IMR-90 (cell line): ENCODE results near the gene TANGO6. TPM values are rescaled to one million over a fixed set of nuclear protein-coding genes. Genes with fewer than 3 reads are reported as not detected.

ENCODE experiments used
- ATAC-seq: fragments of 200-7000 bp; cut with Tn5 transposase; 2 replicates; pipeline ENCODE4 v1.9.1; 2020; ENCODE audit warnings: low read depth, mild to moderate bottlenecking, moderate library complexity
- BruUV-seq: library from RNA; stranded (reverse); fragments of 400-500 nt; replicated peaks from 2 replicates; lab custom pipeline; 2021; lab: Mats Ljungman, UMichigan
- CTCF ChIA-PET: fragments of 300-600 bp; formaldehyde crosslinking; extraction: SDS; loops from one replicate; lab custom pipeline; 2021; ENCODE audit warnings: antibody characterized with exemption; lab: Yijun Ruan, JAX
- POLR2A ChIA-PET: fragments of 300-600 bp; sonication (Branson Sonifier 250); formaldehyde crosslinking; loops from one replicate; lab custom pipeline; 2022; ENCODE audit warnings: antibody characterized with exemption; ENCODE audit not compliant: unreplicated experiment; lab: Charles Lee
- DNase-seq: peaks from one replicate; pipeline ENCODE4 v3.0.0; 2013
- H2AFZ ChIP-seq: replicated peaks from 2 replicates; pipeline ENCODE3; 2013; ENCODE audit warnings: low read length, mild to moderate bottlenecking; ENCODE audit not compliant: poor library complexity
- H2AK5ac ChIP-seq: 2 replicates; pipeline ENCODE4 v1.6.1; 2013; ENCODE audit warnings: low read depth, low read length, inconsistent platforms
- H2AK9ac ChIP-seq: replicated peaks from 2 replicates; pipeline ENCODE3; 2013; ENCODE audit warnings: mild to moderate bottlenecking, low read depth, low read length, moderate library complexity; ENCODE audit not compliant: poor library complexity
- H2BK120ac ChIP-seq: 2 replicates; pipeline ENCODE4 v1.6.1; 2013; ENCODE audit warnings: low read depth, low read length, inconsistent platforms
- H2BK15ac ChIP-seq: 3 replicates; pipeline ENCODE4 v1.6.1; 2013; ENCODE audit warnings: low read depth, low read length, inconsistent platforms
- H2BK20ac ChIP-seq: 2 replicates; pipeline ENCODE4 v1.6.1; 2013; ENCODE audit warnings: low read depth, mild to moderate bottlenecking, inconsistent platforms, low read length, moderate library complexity
- H2BK5ac ChIP-seq: 2 replicates; pipeline ENCODE4 v1.6.1; 2013; ENCODE audit warnings: mild to moderate bottlenecking, low read depth, low read length, inconsistent platforms; ENCODE audit not compliant: poor library complexity, severe bottlenecking
- H3K14ac ChIP-seq: replicated peaks from 2 replicates; pipeline ENCODE4 v1.6.1; 2013; ENCODE audit warnings: low read depth, low read length, inconsistent platforms
- H3K18ac ChIP-seq: 2 replicates; pipeline ENCODE4 v1.6.1; 2013; ENCODE audit warnings: low read depth, low read length, control low read depth
- H3K23ac ChIP-seq: 2 replicates; pipeline ENCODE4 v1.6.1; 2013; ENCODE audit warnings: low read depth, low read length, inconsistent platforms
- H3K27ac ChIP-seq: 2 replicates; pipeline ENCODE4 v1.5.1; 2013; ENCODE audit warnings: mild to moderate bottlenecking, control low read depth, low read length; ENCODE audit not compliant: insufficient read depth
- H3K27me3 ChIP-seq: 2 replicates; pipeline ENCODE4 v1.6.1; 2013; ENCODE audit warnings: low read length; ENCODE audit not compliant: control insufficient read depth, insufficient read depth
- H3K36me3 ChIP-seq: 2 replicates; pipeline ENCODE4 v1.6.1; 2013; ENCODE audit warnings: low read length, mixed read lengths; ENCODE audit not compliant: control insufficient read depth, insufficient read depth
- H3K4ac ChIP-seq: 2 replicates; pipeline ENCODE4 v1.6.1; 2013; ENCODE audit warnings: low read depth, low read length, inconsistent platforms
- H3K4me1 ChIP-seq: 2 replicates; pipeline ENCODE4 v1.6.1; 2013; ENCODE audit warnings: low read length, mixed read lengths; ENCODE audit not compliant: control insufficient read depth, insufficient read depth
- H3K4me2 ChIP-seq: 2 replicates; pipeline ENCODE4 v1.6.1; 2013; ENCODE audit warnings: low read depth, mild to moderate bottlenecking, control low read depth, low read length, moderate library complexity
- H3K4me3 ChIP-seq: 2 replicates; pipeline ENCODE4 v1.5.1; 2013; ENCODE audit warnings: low read depth, mild to moderate bottlenecking, control low read depth, low read length, moderate library complexity; ENCODE audit not compliant: insufficient read depth
- H3K56ac ChIP-seq: 2 replicates; pipeline ENCODE4 v1.6.1; 2013; ENCODE audit warnings: low read length, inconsistent platforms; ENCODE audit not compliant: insufficient read depth; ENCODE audit errors: extremely low read depth
- H3K79me1 ChIP-seq, 2 experiments: 2 replicates each; pipeline ENCODE4 v1.6.1; 2013; ENCODE audit warnings: low read length in 2 of 2, inconsistent platforms in 1 of 2, low read depth in 1 of 2
- H3K9ac ChIP-seq: 2 replicates; pipeline ENCODE4 v1.6.1; 2013; ENCODE audit warnings: low read depth, low read length, control low read depth
- H3K9me1 ChIP-seq: 2 replicates; pipeline ENCODE4 v1.6.1; 2013; ENCODE audit warnings: low read length, inconsistent platforms; ENCODE audit not compliant: insufficient read depth
- H3K9me3 ChIP-seq: 2 replicates; pipeline ENCODE4 v1.6.1; 2013; ENCODE audit warnings: low read length; ENCODE audit not compliant: control insufficient read depth, insufficient read depth
- H4K20me1 ChIP-seq: 2 replicates; pipeline ENCODE4 v1.6.1; 2013; ENCODE audit warnings: low read length, inconsistent platforms; ENCODE audit not compliant: insufficient read depth
- H4K5ac ChIP-seq: 2 replicates; pipeline ENCODE4 v1.6.1; 2013; ENCODE audit warnings: mild to moderate bottlenecking, low read depth, low read length, control low read depth
- H4K8ac ChIP-seq, 2 experiments: 2 replicates each; pipeline ENCODE4 v1.6.1; 2013; ENCODE audit warnings: low read depth in 2 of 2, low read length in 2 of 2, control low read depth in 1 of 2, inconsistent platforms in 1 of 2
- H4K91ac ChIP-seq: 2 replicates; pipeline ENCODE4 v1.6.1; 2013; ENCODE audit warnings: low read depth, low read length, inconsistent platforms; ENCODE audit not compliant: insufficient read depth
- BHLHE40 ChIP-seq: fragments of 150-350 bp; IDR thresholded peaks from 2 replicates; pipeline ENCODE4 v1.6.1; 2016; ENCODE audit warnings: mild to moderate bottlenecking, low read depth, low read length
- CHD1 ChIP-seq: IDR thresholded peaks from 2 replicates; pipeline ENCODE4 v1.6.1; 2012; ENCODE audit warnings: low read depth, low read length, improper control_type of control experiment
- WGBS, 2 experiments: methylation state at CpG; one replicate each; pipeline versions ENCODE4 v1.1.5 to v1.1.7; 2013; ENCODE audit warnings: missing lambda C conversion rate in 2 of 2; ENCODE audit not compliant: insufficient read length in 1 of 2; ENCODE audit errors: extremely low coverage in 2 of 2; 5-methylcytosine and 5-hydroxymethylcytosine counted together
- dilution Hi-C: fragments of 300-500 bp; cut with HindIII; formaldehyde crosslinking; loops from one replicate; pipeline ENCODE4 v1.14.3; 2018; ENCODE audit warnings: low sequenced_read_pairs; ENCODE audit not compliant: unreplicated experiment
- in situ Hi-C: fragments of 300-500 bp; cut with MboI; formaldehyde crosslinking; loops from 3 replicates; pipeline ENCODE4 v1.14.3; 2019; ENCODE audit warnings: low sequenced_read_pairs, inconsistent platforms, mixed read lengths
- intact Hi-C: fragments of 100-400 bp; cut with micrococcal nuclease; formaldehyde crosslinking; loops from 2 replicates; pipeline ENCODE4 v1.10.0; 2022
- polyA plus RNA-seq, 3 experiments: library from polyadenylated mRNA; depleted of rRNA; stranded (reverse); fragments of >200 nt; gene quantifications; 2 replicates each; pipeline ENCODE4 v1.2.3, GENCODE V29; 2012; ENCODE audit warnings: low replicate concordance in 1 of 3
- total RNA-seq: library from RNA; depleted of rRNA; stranded (reverse); fragments of >200 nt; gene quantifications from 2 replicates; pipeline ENCODE4 v1.2.3, GENCODE V29; 2012
- TF ChIP-seq, protein P1 (sequence below): fragments of 150-350 bp; IDR thresholded peaks from 2 replicates; pipeline ENCODE4 v1.6.1; 2017; ENCODE audit warnings: mild to moderate bottlenecking, antibody characterized with exemption, low read length, low read depth

The TANGO6 gene
- total and polyA plus RNA-seq, 2 of the 4 experiments (the other 2 are of a cell fraction), result 6.7 to 22.4 TPM

- no peak overlapping the region for H3K4me2 ChIP-seq
- H2BK5ac ChIP-seq, result no peak overlapping the region
- peaks cover 3% of the 10 kb centered on the region; the same call in 1 of the 2 replicates for H3K4me1 ChIP-seq
- H2BK20ac ChIP-seq, result no peak overlapping the region
- dilution Hi-C loops (no loop called here), in situ Hi-C loops (no loop called here), intact Hi-C loops (no loop called here)
- no peaks in the 10 kb centered on the region for H3K36me3 ChIP-seq
- CTCF ChIA-PET, result no interaction called here
- H4K8ac ChIP-seq, result no peak overlapping the region
- no peak overlapping the region for H3K18ac ChIP-seq
- H3K14ac ChIP-seq, result no peak overlapping the region
- H3K9ac ChIP-seq, result no peak overlapping the region
- no CpG with 5 or more reads among the region's 2 CpGs for WGBS, 2 experiments
- no peaks in the 10 kb centered on the region; a peak in 1 of 4 replicates for H3K79me1 ChIP-seq
- H3K4me3 ChIP-seq, result no peak overlapping the region
- ATAC-seq (no peak), DNase-seq (no peak)
- H3K9me1 ChIP-seq, result peaks cover 21% of the 10 kb centered on the region
- H2BK15ac ChIP-seq, result no peak overlapping the region
- H2AK9ac ChIP-seq, result no peak overlapping the region
- H3K23ac ChIP-seq, result no peak overlapping the region
- no peak overlapping the region for H2BK120ac ChIP-seq
- no peaks in the 10 kb centered on the region for H3K27me3 ChIP-seq
- H4K5ac ChIP-seq, result no peak overlapping the region
- H3K4ac ChIP-seq, result no peak overlapping the region
- POLR2A ChIA-PET, result no interaction called here
- H3K56ac ChIP-seq, result no peak overlapping the region
- BruUV-seq, result no TSS peak
- H3K27ac ChIP-seq, result no peak overlapping the region
- H2AK5ac ChIP-seq, result no peak overlapping the region
- no peak overlapping the region for H2AFZ ChIP-seq
- no peaks in the 10 kb centered on the region for H4K20me1 ChIP-seq
- H3K9me3 ChIP-seq, result no peaks in the 10 kb centered on the region
- TF ChIP-seq BHLHE40 (no peak), CHD1 (no peak)
- TF ChIP-seq, protein P1, sequence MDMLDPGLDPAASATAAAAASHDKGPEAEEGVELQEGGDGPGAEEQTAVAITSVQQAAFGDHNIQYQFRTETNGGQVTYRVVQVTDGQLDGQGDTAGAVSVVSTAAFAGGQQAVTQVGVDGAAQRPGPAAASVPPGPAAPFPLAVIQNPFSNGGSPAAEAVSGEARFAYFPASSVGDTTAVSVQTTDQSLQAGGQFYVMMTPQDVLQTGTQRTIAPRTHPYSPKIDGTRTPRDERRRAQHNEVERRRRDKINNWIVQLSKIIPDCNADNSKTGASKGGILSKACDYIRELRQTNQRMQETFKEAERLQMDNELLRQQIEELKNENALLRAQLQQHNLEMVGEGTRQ, result no peak
- no peak overlapping the region for H4K91ac ChIP-seq
These were observed 236.4 kb downstream of the TANGO6 start for GRCh38 chr16:69079697-69080096.
